Measurements from ENCODE around the gene TMEM213. TPM values are rescaled to one million over a fixed set of nuclear protein-coding genes. Genes with fewer than 3 reads are reported as not detected.

Gene TMEM213
- total RNA-seq, 6 donors from 2014 or later: 0.49 to 6.1 (median 3.6) TPM; not detected in 2

GRCh38 chr7:138854115-138854645 lies 56.4 kb downstream of the TMEM213 start:
- Histone ChIP-seq H3K36me3 (peaks cover 0 to 6% (median 1%) of the 10 kb centered on the region in 4 donors), H3K27me3 (no peaks in the 10 kb centered on the region), H3K9me3 (peaks cover 0 to 3% (median 0%) of the 10 kb centered on the region in 4 donors), H3K4me1 (no peaks in the 10 kb centered on the region), H3K27ac (no peak overlapping the region), H3K4me3 (no peak overlapping the region)
- 87 to 90% methylated on average over 5 of the region's 5 CpGs for WGBS, 2 donors
- DNase-seq (no peak), ATAC-seq (ENCODE audit: low FRiP score in 2 of 2) (no peak)
- no peak for TF ChIP-seq POLR2A (IDR thresholded peaks at IDR 0.05)
- no peak for TF ChIP-seq CTCF (IDR thresholded peaks at IDR 0.05)
- TF ChIP-seq POLR2AphosphoS5 (IDR thresholded peaks at IDR 0.05): no peak
- TF ChIP-seq EP300 (IDR thresholded peaks at IDR 0.05): no peak

GRCh38 chr7:138857728-138858127 lies 59.9 kb downstream of the TMEM213 start:
- ATAC-seq (ENCODE audit: low FRiP score in 2 of 2) (no peak), DNase-seq (no peak)
- Histone ChIP-seq H3K4me3 (no peak overlapping the region), H3K36me3 (peaks cover 0 to 5% (median 2%) of the 10 kb centered on the region in 4 donors), H3K27ac (no peak overlapping the region), H3K27me3 (no peaks in the 10 kb centered on the region), H3K9me3 (peaks cover 0 to 3% (median 0%) of the 10 kb centered on the region in 4 donors), H3K4me1 (no peaks in the 10 kb centered on the region)
- TF ChIP-seq POLR2AphosphoS5 (IDR thresholded peaks at IDR 0.05): no peak

- TF ChIP-seq EP300 (IDR thresholded peaks at IDR 0.05) (no peak), CTCF (IDR thresholded peaks at IDR 0.05) (no peak), POLR2A (IDR thresholded peaks at IDR 0.05) (no peak), POLR2AphosphoS5 (IDR thresholded peaks at IDR 0.05) (no peak)
- ATAC-seq (ENCODE audit: low FRiP score in 2 of 2): no peak
- H3K9me3 ChIP-seq: peaks cover 0 to 3% (median 0%) of the 10 kb centered on the region in 4 donors
- no peaks in the 10 kb centered on the region for H3K27me3 ChIP-seq
- H3K27ac ChIP-seq: no peak overlapping the region
- DNase-seq: peak in 1 of 2 donors; percentile 70
- peaks cover 0 to 9% (median 3%) of the 10 kb centered on the region in 4 donors for H3K36me3 ChIP-seq
- H3K4me3 ChIP-seq: no peak overlapping the region
- WGBS, 2 donors: 95 to 99% methylated on average over 16 of the region's 16 CpGs
- H3K4me1 ChIP-seq: no peaks in the 10 kb centered on the region
Measured at GRCh38 chr7:138861051-138861450, 63.3 kb downstream of the TMEM213 start.

GRCh38 chr7:138863931-138864330 lies 66.1 kb downstream of the TMEM213 start:
- no peaks in the 10 kb centered on the region for H3K27me3 ChIP-seq
- no peak for DNase-seq
- WGBS, 2 donors: 93% methylated on average over 9 of the region's 9 CpGs
- no peak for TF ChIP-seq POLR2A (IDR thresholded peaks at IDR 0.05)
- TF ChIP-seq POLR2AphosphoS5 (IDR thresholded peaks at IDR 0.05): no peak
- TF ChIP-seq CTCF (IDR thresholded peaks at IDR 0.05): no peak
- no peak for TF ChIP-seq EP300 (IDR thresholded peaks at IDR 0.05)
- no peak overlapping the region for H3K4me3 ChIP-seq
- no peak overlapping the region for H3K27ac ChIP-seq
- no peaks in the 10 kb centered on the region for H3K4me1 ChIP-seq
- H3K9me3 ChIP-seq: no peaks in the 10 kb centered on the region
- no peak for ATAC-seq (ENCODE audit: low FRiP score in 2 of 2)
- H3K36me3 ChIP-seq: peaks cover 0 to 31% (median 7%) of the 10 kb centered on the region in 4 donors

DNA sequence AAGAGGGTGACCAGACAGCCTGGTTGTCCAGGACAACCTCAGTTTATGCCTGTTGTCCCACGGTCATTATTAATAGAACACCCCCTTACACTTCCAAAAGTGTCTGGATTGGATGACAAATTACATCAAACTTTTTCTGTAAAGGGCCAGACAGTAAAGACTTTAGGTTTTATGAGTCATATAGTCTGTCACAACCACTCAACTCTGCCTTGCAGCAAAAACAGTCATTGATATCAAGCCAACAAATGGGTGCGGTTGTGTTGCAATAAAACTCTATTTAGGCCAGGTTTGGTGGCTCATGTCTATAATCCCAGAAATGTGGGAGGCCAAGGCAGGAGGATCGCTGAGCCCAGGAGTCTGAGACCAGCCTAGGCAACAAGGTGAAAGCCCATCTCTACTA lies 66.9 kb downstream of the TMEM213 start:
- Histone ChIP-seq H3K9me3 (no peaks in the 10 kb centered on the region), H3K4me1 (no peaks in the 10 kb centered on the region), H3K4me3 (no peak overlapping the region), H3K27ac (no peak overlapping the region), H3K36me3 (peaks cover 0 to 31% (median 9%) of the 10 kb centered on the region in 4 donors), H3K27me3 (no peaks in the 10 kb centered on the region)
- no peak for TF ChIP-seq POLR2AphosphoS5 (IDR thresholded peaks at IDR 0.05)
- no peak for TF ChIP-seq POLR2A (IDR thresholded peaks at IDR 0.05)
- TF ChIP-seq CTCF (IDR thresholded peaks at IDR 0.05): no peak
- no peak for TF ChIP-seq EP300 (IDR thresholded peaks at IDR 0.05)
- ATAC-seq (ENCODE audit: low FRiP score in 2 of 2): no peak
- no peak for DNase-seq
- 79 to 88% methylated on average over 3 of the region's 3 CpGs for WGBS, 2 donors

Measured in upper lobe of left lung (tissue), 6 donors.